22Rv1 (cell line): ENCODE data around the gene LRIG1.

Source experiments
- CTCF ChIP-seq: fragments of 450-650 bp; IDR thresholded peaks from 2 replicates; pipeline ENCODE4 v1.5.1; 2017; ENCODE audit warnings: mild to moderate bottlenecking
- ZFX ChIP-seq: fragments of 450-650 bp; IDR thresholded peaks from 2 replicates; pipeline ENCODE4 v1.6.1; 2017; ENCODE audit warnings: antibody characterized with exemption, borderline replicate concordance

- TF ChIP-seq CTCF (no peak), ZFX (no peak)
Measured at GRCh38 chr3:66416556-66417304, 84.1 kb downstream of the LRIG1 start.
